ENCODE data around the gene CLDN7.

CLDN7 gene

GRCh38 chr17:7259555-7259889 lies 2.8 kb downstream of the CLDN7 start:
- Histone ChIP-seq H3K9me3 (ENCODE audit: insufficient read depth, low read length) (no peaks in the 10 kb centered on the region), H3K36me3 (ENCODE audit: insufficient read depth, insufficient read length, low read length) (peaks cover 51% of the 10 kb centered on the region), H3K9ac (ENCODE audit: insufficient read length, low read depth) (no peak overlapping the region), H3K27me3 (ENCODE audit: insufficient read depth, insufficient read length) (peaks cover 34% of the 10 kb centered on the region), H3K4me1 (ENCODE audit: insufficient read depth, insufficient read length) (peaks cover 2% of the 10 kb centered on the region), H3K4me3 (ENCODE audit: insufficient read length, low read depth) (no peak overlapping the region)
- no peak for DNase-seq (ENCODE audit: low read depth, low spot score)
- no peak for TF ChIP-seq ZNF274 (IDR thresholded peaks at IDR 0.05; ENCODE audit: low read depth, low read length)

GRCh38 chr17:7258731-7259554 lies 3.3 kb downstream of the CLDN7 start:
- DNase-seq (ENCODE audit: low read depth, low spot score) = no peak
- H3K4me1 ChIP-seq (ENCODE audit: insufficient read depth, insufficient read length) = peaks cover 2% of the 10 kb centered on the region
- H3K36me3 ChIP-seq (ENCODE audit: insufficient read depth, insufficient read length, low read length) = peaks cover 56% of the 10 kb centered on the region
- no peaks in the 10 kb centered on the region for H3K9me3 ChIP-seq (ENCODE audit: insufficient read depth, low read length)
- TF ChIP-seq YY1 (IDR thresholded peaks at IDR 0.05; ENCODE audit: insufficient read depth, insufficient read length) (no peak), ZNF274 (IDR thresholded peaks at IDR 0.05; ENCODE audit: low read depth, low read length) (no peak), SUZ12 (IDR thresholded peaks at IDR 0.05; ENCODE audit: extremely low read depth, insufficient read depth, insufficient read length) (no peak)
- no peak overlapping the region for H3K9ac ChIP-seq (ENCODE audit: insufficient read length, low read depth)
- H3K4me3 ChIP-seq (ENCODE audit: insufficient read length, low read depth) = no peak overlapping the region
- peaks cover 34% of the 10 kb centered on the region for H3K27me3 ChIP-seq (ENCODE audit: insufficient read depth, insufficient read length)

GRCh38 chr17:7256766-7257456 lies 5.4 kb downstream of the CLDN7 start:
- Histone ChIP-seq H3K36me3 (ENCODE audit: insufficient read depth, insufficient read length, low read length) (peaks cover 63% of the 10 kb centered on the region), H3K4me3 (ENCODE audit: insufficient read length, low read depth) (no peak overlapping the region), H3K4me1 (ENCODE audit: insufficient read depth, insufficient read length) (no peaks in the 10 kb centered on the region), H3K9ac (ENCODE audit: insufficient read length, low read depth) (no peak overlapping the region), H3K27me3 (ENCODE audit: insufficient read depth, insufficient read length) (peaks cover 14% of the 10 kb centered on the region), H3K9me3 (ENCODE audit: insufficient read depth, low read length) (no peaks in the 10 kb centered on the region)
- TF ChIP-seq YY1 (IDR thresholded peaks at IDR 0.05; ENCODE audit: insufficient read depth, insufficient read length) (no peak), SUZ12 (IDR thresholded peaks at IDR 0.05; ENCODE audit: extremely low read depth, insufficient read depth, insufficient read length) (no peak), ZNF274 (IDR thresholded peaks at IDR 0.05; ENCODE audit: low read depth, low read length) (no peak)
- no peak for DNase-seq (ENCODE audit: low read depth, low spot score)

GRCh38 chr17:7254511-7254910 lies 7.8 kb downstream of the CLDN7 start:
- Histone ChIP-seq H3K9ac (ENCODE audit: insufficient read length, low read depth) (no peak overlapping the region), H3K4me3 (ENCODE audit: insufficient read length, low read depth) (no peak overlapping the region), H3K36me3 (ENCODE audit: insufficient read depth, insufficient read length, low read length) (peaks cover 56% of the 10 kb centered on the region), H3K9me3 (ENCODE audit: insufficient read depth, low read length) (no peaks in the 10 kb centered on the region), H3K27me3 (ENCODE audit: insufficient read depth, insufficient read length) (no peaks in the 10 kb centered on the region), H3K4me1 (ENCODE audit: insufficient read depth, insufficient read length) (peaks cover 4% of the 10 kb centered on the region)
- DNase-seq (ENCODE audit: low read depth, low spot score) = no peak
- TF ChIP-seq YY1 (IDR thresholded peaks at IDR 0.05; ENCODE audit: insufficient read depth, insufficient read length) (no peak), ZNF274 (IDR thresholded peaks at IDR 0.05; ENCODE audit: low read depth, low read length) (no peak), SUZ12 (IDR thresholded peaks at IDR 0.05; ENCODE audit: extremely low read depth, insufficient read depth, insufficient read length) (no peak)

- Histone ChIP-seq H3K9ac (ENCODE audit: insufficient read length, low read depth) (peak overlapping the region; percentile 93), H3K4me3 (ENCODE audit: insufficient read length, low read depth) (peak overlapping the region; percentile 80), H3K36me3 (ENCODE audit: insufficient read depth, insufficient read length, low read length) (peaks cover 49% of the 10 kb centered on the region), H3K4me1 (ENCODE audit: insufficient read depth, insufficient read length) (peaks cover 4% of the 10 kb centered on the region), H3K27me3 (ENCODE audit: insufficient read depth, insufficient read length) (no peaks in the 10 kb centered on the region), H3K9me3 (ENCODE audit: insufficient read depth, low read length) (no peaks in the 10 kb centered on the region)
- TF ChIP-seq SUZ12 (IDR thresholded peaks at IDR 0.05; ENCODE audit: extremely low read depth, insufficient read depth, insufficient read length) = no peak
- no peak for TF ChIP-seq ZNF274 (IDR thresholded peaks at IDR 0.05; ENCODE audit: low read depth, low read length)
- TF ChIP-seq YY1 (IDR thresholded peaks at IDR 0.05; ENCODE audit: insufficient read depth, insufficient read length) = no peak
- no peak for DNase-seq (ENCODE audit: low read depth, low spot score)
These were observed 9.2 kb downstream of the CLDN7 start for GRCh38 chr17:7253082-7253481.

GRCh38 chr17:7252176-7253043 lies 9.9 kb downstream of the CLDN7 start, which contains the start of gene ELP5:
Gene ELP5 (plus strand): TSS chr17:7252215. CDS start chr17:7252551, 336 bp downstream.
- H3K9ac ChIP-seq (ENCODE audit: insufficient read length, low read depth) = peak within 1 kb of the TSS; percentile 93
- TF ChIP-seq YY1 (IDR thresholded peaks at IDR 0.05; ENCODE audit: insufficient read depth, insufficient read length) (no peak), ZNF274 (IDR thresholded peaks at IDR 0.05; ENCODE audit: low read depth, low read length) (no peak), SUZ12 (IDR thresholded peaks at IDR 0.05; ENCODE audit: extremely low read depth, insufficient read depth, insufficient read length) (no peak)
- H3K36me3 ChIP-seq (ENCODE audit: insufficient read depth, insufficient read length, low read length) = peaks cover 44% of the 10 kb centered on the region
- peak; percentile 84 for DNase-seq (ENCODE audit: low read depth, low spot score)
- no peaks in the 10 kb centered on the region for H3K27me3 ChIP-seq (ENCODE audit: insufficient read depth, insufficient read length)
- peak within 1 kb of the TSS; percentile 80 for H3K4me3 ChIP-seq (ENCODE audit: insufficient read length, low read depth)
- H3K9me3 ChIP-seq (ENCODE audit: insufficient read depth, low read length) = no peaks in the 10 kb centered on the region
- peaks cover 4% of the 10 kb centered on the region for H3K4me1 ChIP-seq (ENCODE audit: insufficient read depth, insufficient read length)
